Heart right ventricle (tissue), 16 donors: ENCODE results near the gene LPP. TPM values are rescaled to one million over a fixed set of nuclear protein-coding genes. Genes with fewer than 3 reads are reported as not detected.

Source experiments
- ATAC-seq, 8 donors: fragments of 200-7000 bp; cut with Tn5 transposase; one replicate each; pipeline ENCODE4 v1.9.1; 2020; ENCODE audit warnings: mild to moderate bottlenecking in 8 of 8, moderate library complexity in 8 of 8, moderate number of reproducible peaks in 1 of 8
- DNase-seq, 2 donors: peaks; one replicate each; pipeline ENCODE4 v3.0.0-alpha.2; 2020
- H3K27ac ChIP-seq, 10 donors: fragments of 200-600 bp; sonication (generic) in 2 of 10; one replicate each; pipeline versions ENCODE4 v1.5.0 to v1.8.0; 2020 to 2022; ENCODE audit warnings: mild to moderate bottlenecking in 3 of 10
- H3K27me3 ChIP-seq, 7 donors: fragments of 200-600 bp; one replicate each; pipeline ENCODE4 v1.8.0; 2021 to 2022; ENCODE audit warnings: mild to moderate bottlenecking in 2 of 7
- H3K36me3 ChIP-seq, 9 donors: fragments of 200-600 bp; sonication (generic) in 1 of 9; one replicate each; pipeline versions ENCODE4 v1.5.0 to v1.8.0; 2020 to 2022; ENCODE audit warnings: mild to moderate bottlenecking in 2 of 9
- H3K4me1 ChIP-seq, 9 donors: fragments of 200-600 bp; sonication (generic) in 1 of 9; one replicate each; pipeline versions ENCODE4 v1.5.0 to v1.8.0; 2020 to 2022; ENCODE audit warnings: mild to moderate bottlenecking in 4 of 9
- H3K4me3 ChIP-seq, 10 donors: fragments of 200-600 bp; sonication (generic) in 2 of 10; one replicate each; pipeline versions ENCODE4 v1.5.0 to v1.8.0; 2020 to 2022; ENCODE audit warnings: mild to moderate bottlenecking in 7 of 10, moderate library complexity in 2 of 10
- H3K9me3 ChIP-seq, 11 donors: fragments of 200-600 bp in 10 of 11; sonication (generic) in 2 of 11; one replicate each; pipeline versions ENCODE4 v1.5.0 to v1.8.0; 2013 to 2022; ENCODE audit warnings: mild to moderate bottlenecking in 2 of 11, control low read depth in 1 of 11, moderate library complexity in 1 of 11
- WGBS, 2 donors: extraction: QIAGEN DNeasy Blood & Tissue Kit; methylation state at CpG; one replicate each; pipeline ENCODE4 v1.1.7; 2013; ENCODE audit warnings: inconsistent platforms in 1 of 2; 5-methylcytosine and 5-hydroxymethylcytosine counted together
- intact Hi-C, 10 donors: fragments of 100-400 bp; cut with DNase I; formaldehyde crosslinking; loops; one replicate each; pipeline versions ENCODE4 v1.11.1 to v1.14.2; 2022
- polyA plus RNA-seq, 2 donors: library from polyadenylated mRNA; stranded (reverse); fragments of 200-250 nt; gene quantifications; one replicate each; pipeline ENCODE4 v1.2.3, GENCODE V29; 2013
- total RNA-seq, 10 donors: library from RNA; stranded (reverse); fragmentation: NEBNext Ultra II Directional in 3 of 10; extraction: Animal tissue kit (Norgen Biotek cat#: 25700) in 3 of 10; gene quantifications; one replicate each; pipeline versions ENCODE4 v1.2.1 to v1.2.4, GENCODE V29; 2021 to 2023
- TF ChIP-seq, protein P1 (sequence below), 9 donors: fragments of 200-600 bp; sonication (generic) in 2 of 9; IDR thresholded peaks; one replicate each; pipeline versions ENCODE4 v1.5.0 to v1.8.0; 2021 to 2022; ENCODE audit warnings: antibody characterized with exemption in 9 of 9, mild to moderate bottlenecking in 5 of 9, moderate library complexity in 1 of 9
- donor health status: Arrhythmogenic right ventricular cardiomyopathy.
- donor health status: ischemic (EF 13 %, LVEDD 7.1; RV severe dilation, severe dysfunction).
- donor health status: healthy with polysubstance abuse.
- donor health status: DM: no; HTN: yes; CAD: no.
- donor health status: DM: no; HTN: no; CAD: no.
- donor health status: ischemic (EF 25% LVEDD 6.9; RV normal size, moderate dysfunction).
- donor health status: ischemic (EF 25% LVEDD 5.7; RV mildly dilated, moderate dysfunction).
- donor health status: healthy.
- donor health status: DM: yes; HTN: yes; CAD: no.
- donor health status: Ischemic cardiomyopathy.
- donor health status: ischemic (EF 35%, LVEDD 5.7; RV mildly dilated, moderate dysfunction).
- donor health status: nonischemic (EF 11% LVEDD 7.7; RV severe dilation, severe dysfunction).
- donor health status: DM: yes; HTN: yes; CAD: no.
- donor health status: PGD.
- donor health status: ischemic (EF 29% LVEDD 5.4; RV normal size, mild dysfunction).
- donor health status: nonischemic (EF 23%, LVEDD 6.1; RV moderate dilation, normal function).

Gene LPP
- total and polyA plus RNA-seq, 12 donors = 8.5 to 188 (median 140) TPM

DNA sequence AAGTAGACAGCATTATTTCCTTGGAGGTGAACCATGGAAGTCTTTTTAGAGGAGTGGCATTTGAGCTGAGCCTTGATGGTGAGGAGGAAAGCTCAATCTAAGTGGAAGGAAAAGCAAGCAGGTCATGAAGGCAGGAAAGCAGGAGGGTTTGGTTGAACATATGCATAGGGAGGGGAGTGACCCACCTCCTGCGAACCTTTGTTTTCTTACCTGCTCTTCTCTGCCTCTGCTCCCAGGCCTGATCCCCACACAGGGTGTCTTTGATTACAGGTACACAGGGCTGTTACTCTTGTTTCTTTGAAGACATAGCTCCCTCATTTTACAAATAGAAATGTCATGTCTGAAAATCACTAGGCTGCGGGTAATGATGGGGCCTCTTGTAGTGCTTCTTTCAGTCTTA is 769.7 kb downstream of the LPP start:
- H3K4me3 ChIP-seq = no peak overlapping the region
- H3K27ac ChIP-seq = no peak overlapping the region
- DNase-seq (no peak), ATAC-seq (no peak)
- TF ChIP-seq, protein P1, sequence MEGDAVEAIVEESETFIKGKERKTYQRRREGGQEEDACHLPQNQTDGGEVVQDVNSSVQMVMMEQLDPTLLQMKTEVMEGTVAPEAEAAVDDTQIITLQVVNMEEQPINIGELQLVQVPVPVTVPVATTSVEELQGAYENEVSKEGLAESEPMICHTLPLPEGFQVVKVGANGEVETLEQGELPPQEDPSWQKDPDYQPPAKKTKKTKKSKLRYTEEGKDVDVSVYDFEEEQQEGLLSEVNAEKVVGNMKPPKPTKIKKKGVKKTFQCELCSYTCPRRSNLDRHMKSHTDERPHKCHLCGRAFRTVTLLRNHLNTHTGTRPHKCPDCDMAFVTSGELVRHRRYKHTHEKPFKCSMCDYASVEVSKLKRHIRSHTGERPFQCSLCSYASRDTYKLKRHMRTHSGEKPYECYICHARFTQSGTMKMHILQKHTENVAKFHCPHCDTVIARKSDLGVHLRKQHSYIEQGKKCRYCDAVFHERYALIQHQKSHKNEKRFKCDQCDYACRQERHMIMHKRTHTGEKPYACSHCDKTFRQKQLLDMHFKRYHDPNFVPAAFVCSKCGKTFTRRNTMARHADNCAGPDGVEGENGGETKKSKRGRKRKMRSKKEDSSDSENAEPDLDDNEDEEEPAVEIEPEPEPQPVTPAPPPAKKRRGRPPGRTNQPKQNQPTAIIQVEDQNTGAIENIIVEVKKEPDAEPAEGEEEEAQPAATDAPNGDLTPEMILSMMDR (IDR thresholded peaks at IDR 0.05) = no peak
- WGBS, 2 donors = 96 to 99% methylated on average over 2 of the region's 2 CpGs
- H3K9me3 ChIP-seq = peaks cover 0 to 5% (median 0%) of the 10 kb centered on the region in 11 donors
- intact Hi-C loops = no loop called here
- H3K36me3 ChIP-seq = no peaks in the 10 kb centered on the region
- peaks cover 0 to 4% (median 0%) of the 10 kb centered on the region in 9 donors for H3K4me1 ChIP-seq
- H3K27me3 ChIP-seq = peaks cover 0 to 7% (median 0%) of the 10 kb centered on the region in 7 donors

DNA sequence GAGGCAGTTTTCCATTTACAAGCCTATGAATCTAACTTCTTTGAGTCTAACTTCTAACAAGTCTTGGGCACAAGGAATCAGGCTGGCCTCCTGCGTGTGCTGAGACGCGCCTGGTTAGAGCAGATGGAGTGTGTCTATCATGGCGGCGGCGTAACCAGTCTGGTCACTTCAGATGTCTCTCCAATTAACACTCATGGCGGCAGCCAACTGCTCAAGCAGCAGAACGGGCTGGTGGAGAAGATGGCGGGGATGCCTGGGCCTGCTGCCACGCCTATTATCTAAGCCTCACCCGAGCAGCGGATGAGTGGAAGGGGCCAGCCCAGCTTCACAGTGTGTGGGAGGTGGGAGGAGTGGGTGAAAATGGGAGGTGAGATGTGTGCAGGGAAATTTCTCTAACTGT is 771.4 kb downstream of the LPP start:
- Histone ChIP-seq H3K9me3 (peaks cover 0 to 2% (median 0%) of the 10 kb centered on the region in 11 donors), H3K27ac (no peak overlapping the region), H3K4me3 (no peak overlapping the region), H3K27me3 (peaks cover 0 to 4% (median 0%) of the 10 kb centered on the region in 7 donors), H3K36me3 (no peaks in the 10 kb centered on the region), H3K4me1 (peaks cover 0 to 6% (median 0%) of the 10 kb centered on the region in 9 donors)
- intact Hi-C loops = no loop called here
- DNase-seq (no peak), ATAC-seq (no peak)
- WGBS, 2 donors = 95 to 96% methylated on average over 12 of the region's 12 CpGs
- TF ChIP-seq, protein P1 (IDR thresholded peaks at IDR 0.05) = no peak

DNA sequence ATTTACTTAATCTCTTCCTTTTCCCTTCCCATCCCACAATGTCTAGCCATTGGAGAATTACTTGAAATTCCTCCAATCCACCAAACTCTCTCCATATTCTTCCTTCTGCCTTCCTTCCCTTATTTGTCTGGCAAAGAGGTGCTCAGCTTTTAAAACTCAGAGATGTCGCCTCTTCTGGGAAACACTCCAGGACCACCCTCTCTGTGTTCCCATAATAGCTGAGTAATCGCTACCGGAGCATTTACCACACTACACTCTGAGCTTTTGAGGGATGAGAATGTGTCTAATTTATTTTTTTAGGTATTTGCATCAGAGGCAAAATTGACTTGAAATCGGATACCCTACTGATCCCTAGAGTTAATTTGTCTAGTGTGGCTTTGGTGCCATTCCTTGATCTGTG is 772.2 kb downstream of the LPP start:
- DNase-seq (no peak), ATAC-seq (no peak)
- no peaks in the 10 kb centered on the region for H3K27me3 ChIP-seq
- intact Hi-C loops = no loop called here
- no peak overlapping the region for H3K27ac ChIP-seq
- H3K4me3 ChIP-seq = no peak overlapping the region
- H3K36me3 ChIP-seq = no peaks in the 10 kb centered on the region
- peaks cover 0 to 8% (median 3%) of the 10 kb centered on the region in 9 donors for H3K4me1 ChIP-seq
- TF ChIP-seq, protein P1 (IDR thresholded peaks at IDR 0.05) = no peak
- H3K9me3 ChIP-seq = no peaks in the 10 kb centered on the region
- 89 to 90% methylated on average over 4 of the region's 4 CpGs for WGBS, 2 donors

DNA sequence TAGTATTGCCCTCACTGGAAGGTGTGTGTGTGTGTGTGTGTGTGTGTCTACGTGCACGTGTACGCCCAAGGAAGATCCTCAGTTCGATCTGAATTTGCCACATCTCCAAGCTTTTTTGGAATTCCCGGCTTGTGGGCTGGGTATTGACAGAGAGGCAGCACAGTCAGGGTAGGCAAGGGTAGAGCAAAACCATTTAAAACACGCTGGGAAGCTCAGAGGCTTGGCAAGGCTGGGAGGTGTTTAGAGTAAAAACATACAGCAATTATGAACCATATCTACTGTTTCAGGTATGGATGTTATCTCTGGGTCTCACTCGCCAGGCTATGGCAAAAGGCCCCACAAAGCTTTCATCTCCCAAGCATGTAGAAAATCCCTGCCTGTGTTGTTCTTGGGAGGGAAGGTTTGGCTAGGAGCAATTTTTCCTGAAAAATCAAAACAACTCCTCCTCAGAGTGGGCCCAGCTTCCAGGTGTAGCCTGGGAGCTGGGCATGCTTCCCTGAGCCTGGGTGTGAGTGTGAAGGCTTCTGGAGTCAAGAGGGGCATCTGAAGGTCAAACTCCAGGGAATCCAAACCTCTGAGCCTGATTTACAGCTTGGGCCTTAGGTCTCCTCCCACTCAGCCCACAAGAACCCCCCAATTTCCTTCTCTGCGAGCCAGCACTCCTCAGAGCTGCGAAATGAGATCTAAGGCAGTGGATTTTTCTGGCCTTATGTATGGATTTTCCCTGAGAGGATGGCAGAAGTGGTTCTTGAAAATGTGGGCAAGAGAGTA is 773.0 kb downstream of the LPP start:
- H3K9me3 ChIP-seq = no peaks in the 10 kb centered on the region
- H3K4me3 ChIP-seq = no peak overlapping the region
- peaks cover 0 to 16% (median 4%) of the 10 kb centered on the region in 9 donors for H3K4me1 ChIP-seq
- 93 to 95% methylated on average over 9 of the region's 9 CpGs for WGBS, 2 donors
- H3K27me3 ChIP-seq = no peaks in the 10 kb centered on the region
- no peaks in the 10 kb centered on the region for H3K36me3 ChIP-seq
- intact Hi-C loops = no loop called here
- no peak for ATAC-seq
- TF ChIP-seq, protein P1 (IDR thresholded peaks at IDR 0.05) = no peak
- no peak for DNase-seq
- H3K27ac ChIP-seq = no peak overlapping the region
